DMS114 treated with DMSO at 0.1 percent for 48 hours (cell line): ENCODE data around the gene MRNIP.
"Not testable (repeated sequence)": the region's sequence is repeated elsewhere in the genome, so short reads cannot be mapped to it uniquely, and the experiment has no call there.

ENCODE experiments used
- DNase-seq: peaks from one replicate; lab custom pipeline; 2025; ENCODE audit not compliant: unreplicated experiment; lab: John Stamatoyannopoulos, UW

Gene MRNIP

DNA sequence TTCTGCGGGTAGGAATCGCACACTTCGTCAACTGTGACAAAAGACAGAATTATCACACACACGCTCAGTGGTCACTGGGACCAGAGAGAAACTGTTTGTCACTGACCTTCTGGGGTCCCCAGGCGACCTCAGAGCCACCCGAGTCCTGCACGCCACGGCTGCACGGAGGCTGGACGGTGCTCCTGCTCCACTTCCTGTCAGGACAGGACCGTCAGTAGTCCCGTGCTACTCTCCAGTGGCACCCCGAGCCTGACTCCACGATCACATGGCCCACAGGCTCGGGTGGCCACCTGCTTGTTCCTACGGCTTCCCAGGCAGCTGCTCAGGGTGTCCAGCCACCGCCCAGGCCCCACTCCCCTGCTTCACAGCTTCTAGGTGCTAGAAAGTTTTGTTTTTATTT lies 17.9 kb downstream of the MRNIP start:
- no peak for DNase-seq

DNA sequence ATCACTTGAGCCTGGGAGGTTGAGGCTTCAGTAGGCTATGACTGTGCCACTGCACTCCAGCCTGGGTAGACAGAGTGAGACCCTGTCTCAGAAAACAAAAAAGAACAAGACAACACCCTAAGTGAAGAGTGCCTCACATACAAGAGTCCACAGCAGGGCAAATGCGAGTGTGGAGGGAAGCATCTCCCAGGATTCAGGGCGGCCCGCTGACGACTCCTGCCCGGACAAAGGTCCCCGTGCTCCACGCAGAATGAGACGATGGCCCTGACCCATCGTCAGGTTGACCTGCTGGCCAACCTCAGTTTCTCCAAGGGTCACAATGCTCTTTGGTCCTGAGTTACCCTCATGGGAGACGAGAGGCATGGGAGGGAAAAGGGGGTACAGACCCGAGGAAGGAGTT lies 18.3 kb downstream of the MRNIP start:
- no peak for DNase-seq

DNA sequence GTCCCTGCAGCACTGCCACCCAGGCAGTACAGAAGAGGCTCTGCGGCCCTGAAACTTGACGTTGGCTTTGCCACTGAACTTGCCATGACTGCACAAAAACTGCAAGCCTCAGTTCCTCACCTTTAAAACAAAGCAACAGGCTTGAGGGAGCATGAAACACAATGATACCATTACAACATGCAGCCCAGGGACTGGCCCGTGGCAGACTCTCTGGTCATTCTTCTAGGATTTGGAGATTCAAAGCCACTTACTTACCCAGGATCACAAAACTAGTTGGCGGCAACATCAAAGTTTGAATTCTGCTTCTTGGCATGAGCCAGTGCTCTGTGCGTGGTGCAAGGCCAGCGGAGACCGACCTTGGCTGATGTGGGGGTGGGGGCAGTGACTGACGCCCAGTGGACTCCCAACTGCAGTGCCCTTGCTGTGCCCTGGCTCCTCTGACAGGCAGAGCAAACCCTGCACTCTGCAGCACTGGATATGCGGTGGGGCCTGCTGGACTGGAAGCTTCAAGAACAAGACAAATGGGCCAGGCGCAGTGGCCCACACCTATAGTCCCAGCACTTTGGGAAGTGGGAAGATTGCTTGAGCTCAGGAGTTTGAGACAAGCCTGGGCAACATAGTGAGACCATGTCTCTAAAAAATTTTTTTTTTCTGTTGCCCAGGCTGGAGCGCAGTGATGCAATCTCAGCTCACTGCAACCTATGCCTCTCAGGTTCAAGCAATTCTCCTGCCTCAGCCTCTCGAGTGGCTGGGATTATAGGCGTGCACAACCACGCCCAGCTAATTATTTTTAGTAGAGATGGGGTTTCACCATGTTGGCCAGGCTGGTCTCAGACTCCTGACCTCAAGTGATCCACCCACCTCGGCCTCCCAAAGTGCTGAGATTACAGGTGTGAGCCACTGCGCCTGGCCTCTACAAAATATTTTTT lies 19.0 kb downstream of the MRNIP start:
- no peak for DNase-seq

DNA sequence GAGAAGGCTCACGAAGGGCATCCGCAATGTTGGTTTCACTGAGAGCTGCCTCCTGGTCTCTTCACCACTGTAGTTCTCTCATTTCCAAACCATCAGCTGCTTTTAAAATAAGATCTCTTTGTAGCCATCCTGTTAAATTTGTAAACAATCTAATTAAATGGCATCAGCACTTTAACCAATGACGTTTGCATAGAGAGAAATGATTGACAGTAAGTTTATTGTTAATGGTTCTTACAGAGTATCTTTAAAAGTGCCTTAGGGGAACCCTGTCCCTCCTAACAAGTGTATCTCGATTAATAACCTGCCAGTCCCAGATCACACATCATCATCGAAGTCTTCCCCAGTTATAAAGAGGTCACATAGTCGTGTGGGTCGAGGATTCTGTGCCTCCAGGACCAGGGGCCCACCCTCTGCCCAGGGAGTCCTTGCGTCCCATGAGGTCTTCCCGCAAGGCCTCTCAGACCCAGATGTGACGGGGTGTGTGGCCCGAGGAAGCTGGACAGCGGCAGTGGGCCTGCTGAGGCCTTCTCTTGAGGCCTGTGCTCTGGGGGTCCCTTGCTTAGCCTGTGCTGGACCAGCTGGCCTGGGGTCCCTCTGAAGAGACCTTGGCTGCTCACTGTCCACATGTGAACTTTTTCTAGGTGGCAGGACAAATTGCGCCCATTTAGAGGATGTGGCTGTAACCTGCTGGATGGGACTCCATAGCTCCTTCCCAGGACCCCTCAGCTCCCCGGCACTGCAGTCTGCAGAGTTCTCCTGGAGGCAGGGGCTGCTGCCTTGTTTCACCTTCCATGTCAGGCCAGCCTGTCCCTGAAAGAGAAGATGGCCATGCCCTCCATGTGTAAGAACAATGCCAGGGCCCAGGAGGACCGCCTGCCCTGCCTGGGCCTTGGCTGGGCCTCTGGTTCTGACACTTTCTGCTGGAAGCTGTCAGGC lies 21.3 kb downstream of the MRNIP start:
- no peak for DNase-seq

DNA sequence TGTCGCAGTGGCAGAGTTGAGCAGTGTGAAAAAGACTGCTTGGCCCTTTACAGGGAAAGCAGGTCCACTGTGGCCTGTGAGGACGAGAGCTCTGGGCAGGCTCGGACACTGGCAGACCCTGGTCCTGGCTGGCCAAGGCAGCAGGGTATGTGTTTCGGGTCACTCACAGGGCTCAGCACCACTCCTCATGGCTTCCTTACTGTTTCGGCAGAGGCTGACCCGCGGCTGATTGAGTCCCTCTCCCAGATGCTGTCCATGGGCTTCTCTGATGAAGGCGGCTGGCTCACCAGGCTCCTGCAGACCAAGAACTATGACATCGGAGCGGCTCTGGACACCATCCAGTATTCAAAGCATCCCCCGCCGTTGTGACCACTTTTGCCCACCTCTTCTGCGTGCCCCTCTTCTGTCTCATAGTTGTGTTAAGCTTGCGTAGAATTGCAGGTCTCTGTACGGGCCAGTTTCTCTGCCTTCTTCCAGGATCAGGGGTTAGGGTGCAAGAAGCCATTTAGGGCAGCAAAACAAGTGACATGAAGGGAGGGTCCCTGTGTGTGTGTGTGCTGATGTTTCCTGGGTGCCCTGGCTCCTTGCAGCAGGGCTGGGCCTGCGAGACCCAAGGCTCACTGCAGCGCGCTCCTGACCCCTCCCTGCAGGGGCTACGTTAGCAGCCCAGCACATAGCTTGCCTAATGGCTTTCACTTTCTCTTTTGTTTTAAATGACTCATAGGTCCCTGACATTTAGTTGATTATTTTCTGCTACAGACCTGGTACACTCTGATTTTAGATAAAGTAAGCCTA lies 22.2 kb downstream of the MRNIP start:
- no peak for DNase-seq

DNA sequence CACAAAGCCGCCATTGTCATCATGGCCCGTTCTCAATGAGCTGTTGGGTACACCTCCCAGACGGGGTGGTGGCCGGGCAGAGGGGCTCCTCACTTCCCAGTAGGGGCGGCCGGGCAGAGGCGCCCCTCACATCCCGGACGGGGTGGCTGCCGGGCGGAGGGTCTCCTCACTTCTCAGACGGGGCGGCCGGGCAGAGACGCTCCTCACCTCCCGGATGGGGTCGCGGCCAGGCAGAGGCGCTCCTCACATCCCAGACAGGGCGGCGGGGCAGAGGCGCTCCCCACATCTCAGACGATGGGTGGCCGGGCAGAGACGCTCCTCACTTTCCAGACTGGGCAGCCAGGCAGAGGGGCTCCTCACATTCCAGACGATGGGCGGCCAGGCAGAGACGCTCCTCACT lies 23.7 kb downstream of the MRNIP start:
- not testable (repeated sequence) for DNase-seq

DNA sequence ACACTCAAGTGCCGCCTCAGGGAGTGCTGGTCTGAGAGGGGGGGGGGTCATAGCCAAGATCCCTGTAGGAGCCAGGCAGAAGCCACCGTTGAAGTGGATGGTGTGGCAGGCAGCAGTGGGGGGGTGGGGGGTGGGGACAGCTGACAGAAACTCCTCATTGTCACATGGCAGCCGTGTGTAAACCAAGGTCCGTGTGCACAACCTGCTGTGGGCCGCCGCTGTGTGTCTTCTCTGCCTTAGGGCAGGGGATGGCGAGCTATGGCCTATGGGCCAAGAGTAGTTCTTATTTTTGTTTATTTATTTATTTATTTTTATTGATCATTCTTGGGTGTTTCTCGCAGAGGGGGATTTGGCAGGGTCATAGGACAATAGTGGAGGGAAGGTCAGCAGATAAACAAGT lies 24.5 kb downstream of the MRNIP start:
- no peak for DNase-seq

DNA sequence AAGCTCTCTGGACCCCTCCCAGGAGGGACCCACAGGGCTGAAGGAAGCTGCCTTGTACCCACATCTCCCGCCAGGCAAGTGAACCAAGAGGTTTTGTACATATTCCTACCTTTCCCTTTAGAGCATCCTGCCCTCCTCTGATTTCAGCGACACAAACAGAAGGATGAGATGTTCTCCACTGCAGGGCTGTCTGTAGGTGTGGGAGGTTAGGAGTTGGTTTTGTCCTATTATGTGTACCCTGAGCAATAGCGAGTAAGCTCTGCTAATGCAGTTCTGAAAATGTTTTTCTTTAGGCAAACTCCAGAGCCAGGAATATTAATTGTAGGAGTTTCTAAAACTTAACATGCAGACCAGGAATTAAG lies 24.9 kb downstream of the MRNIP start:
- no peak for DNase-seq

DNA sequence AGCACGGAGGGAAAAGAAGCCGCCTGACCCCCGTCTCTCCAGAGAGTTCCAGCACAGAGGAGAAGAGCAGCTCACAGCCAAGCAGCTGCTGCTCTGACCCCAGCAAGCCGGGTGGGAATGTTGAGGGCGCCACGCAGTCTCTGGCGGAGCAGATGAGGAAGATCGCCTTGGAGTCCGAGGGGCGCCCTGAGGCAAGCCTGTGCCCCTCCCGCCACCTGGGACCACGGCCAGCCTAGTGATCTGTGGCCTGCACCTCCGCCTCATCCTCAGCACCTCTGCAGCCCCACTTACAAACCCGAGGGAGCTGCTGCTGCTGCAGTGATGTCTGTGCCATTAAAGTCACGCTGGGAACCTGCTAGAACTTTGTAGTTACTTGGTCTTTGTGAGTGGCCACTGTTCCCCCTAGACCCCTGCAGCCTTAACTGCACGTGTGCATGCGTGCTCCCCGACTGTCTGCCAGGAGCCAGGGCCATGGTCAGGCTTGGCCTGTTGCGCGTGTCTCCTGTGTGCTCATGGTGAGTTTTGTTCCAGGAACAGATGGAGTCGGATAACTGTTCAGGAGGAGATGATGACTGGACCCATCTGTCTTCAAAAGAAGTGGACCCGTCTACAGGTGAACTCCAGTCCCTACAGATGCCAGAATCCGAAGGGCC lies 25.4 kb downstream of the MRNIP start:
- no peak for DNase-seq

DNA sequence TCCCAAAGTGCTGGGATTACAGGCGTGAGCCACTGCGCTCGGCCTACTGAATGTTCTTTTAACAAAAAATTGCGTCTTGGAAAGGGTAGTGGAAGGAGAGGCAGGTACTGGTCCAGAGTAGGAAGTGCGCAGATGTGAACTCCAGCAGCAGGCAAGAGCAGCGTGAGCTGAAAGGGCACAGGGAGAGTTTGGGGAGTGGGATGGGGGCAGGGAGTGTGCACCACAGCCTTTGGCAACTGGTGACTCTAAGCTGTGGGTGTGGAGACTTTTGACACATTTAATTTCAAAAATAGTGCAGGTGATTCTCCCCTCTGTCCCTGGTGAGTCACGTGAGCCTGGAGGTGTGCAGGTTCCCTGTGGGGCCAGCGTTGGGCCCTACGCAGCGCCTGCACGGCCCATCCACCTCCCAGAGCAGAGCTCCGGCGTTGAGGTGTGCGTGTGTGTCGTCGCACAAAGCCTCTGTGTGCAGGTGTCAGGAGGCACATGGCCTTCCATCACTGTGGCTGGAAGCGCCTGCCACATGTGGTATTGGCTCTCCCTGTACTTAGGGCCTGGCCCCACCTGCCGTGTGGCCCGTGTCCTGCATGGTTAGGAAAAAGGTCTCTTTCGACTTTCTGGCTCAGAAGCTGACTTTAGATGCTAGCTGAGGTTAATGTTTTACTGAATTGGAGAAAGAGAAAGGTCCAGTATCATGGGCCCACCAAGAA lies 26.4 kb downstream of the MRNIP start:
- no peak for DNase-seq

DNA sequence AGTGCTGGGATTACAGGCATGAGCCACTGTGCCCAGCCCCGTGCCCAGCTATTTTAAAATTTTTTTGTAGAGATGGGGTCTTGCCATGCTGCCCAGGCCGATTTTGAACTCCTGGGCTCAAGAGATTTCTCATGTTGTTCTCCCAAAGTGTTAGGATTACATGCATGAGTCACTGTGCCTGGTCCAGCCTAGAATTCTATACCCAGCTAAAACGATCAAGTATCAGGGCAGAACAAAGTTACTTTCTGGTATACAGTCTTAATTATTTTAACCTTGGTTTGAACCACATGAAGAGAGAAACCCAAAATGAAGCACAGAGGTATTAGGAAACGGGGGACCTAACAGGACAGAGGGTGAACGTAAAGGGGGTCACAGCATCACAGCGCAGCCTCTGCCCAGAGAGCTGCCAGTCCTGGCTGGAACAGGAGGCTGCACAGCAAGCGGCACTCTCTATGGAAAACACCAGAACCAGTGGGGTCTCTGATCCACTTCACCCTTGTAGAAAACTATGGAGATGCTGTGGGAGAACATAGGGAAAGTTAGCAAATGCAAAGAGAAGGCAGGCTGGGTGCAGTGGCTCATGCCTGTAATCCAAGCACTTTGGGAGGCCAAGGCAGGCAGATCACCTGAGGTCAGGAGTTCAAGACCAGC lies 27.7 kb downstream of the MRNIP start:
- no peak for DNase-seq

DNA sequence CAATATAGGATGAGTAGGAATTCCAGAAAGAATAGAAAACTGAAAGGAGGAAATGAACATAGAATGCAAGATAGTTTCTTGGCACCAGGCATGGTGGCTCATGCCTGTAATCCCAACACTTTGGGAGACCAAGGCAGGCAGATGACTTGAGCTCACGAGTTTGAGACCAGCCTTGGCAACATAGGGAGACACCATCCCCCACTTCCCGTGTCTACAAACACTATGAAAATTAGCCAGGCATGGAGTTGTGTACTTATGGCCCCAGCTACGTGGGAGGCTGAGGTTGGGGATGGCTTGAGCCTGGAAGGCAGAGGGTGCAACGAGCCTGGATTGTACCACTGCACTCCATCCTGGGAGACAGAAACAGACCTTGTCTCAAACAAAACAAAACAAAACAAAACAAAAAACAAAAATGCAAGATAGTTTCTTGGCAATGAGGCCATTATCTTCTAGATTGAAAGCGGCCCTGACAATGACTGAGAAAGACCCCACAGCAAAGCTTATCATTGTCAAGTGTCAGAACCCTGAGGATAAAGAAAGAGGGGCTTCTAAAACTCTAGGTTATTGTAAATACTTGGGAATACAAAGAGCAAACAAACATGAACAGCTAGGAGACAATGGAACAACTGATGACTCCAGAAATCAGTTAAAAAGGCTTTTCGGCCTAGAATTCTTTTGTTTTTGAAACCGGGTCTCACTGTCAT lies 28.7 kb downstream of the MRNIP start:
- DNase-seq, result no peak

DNA sequence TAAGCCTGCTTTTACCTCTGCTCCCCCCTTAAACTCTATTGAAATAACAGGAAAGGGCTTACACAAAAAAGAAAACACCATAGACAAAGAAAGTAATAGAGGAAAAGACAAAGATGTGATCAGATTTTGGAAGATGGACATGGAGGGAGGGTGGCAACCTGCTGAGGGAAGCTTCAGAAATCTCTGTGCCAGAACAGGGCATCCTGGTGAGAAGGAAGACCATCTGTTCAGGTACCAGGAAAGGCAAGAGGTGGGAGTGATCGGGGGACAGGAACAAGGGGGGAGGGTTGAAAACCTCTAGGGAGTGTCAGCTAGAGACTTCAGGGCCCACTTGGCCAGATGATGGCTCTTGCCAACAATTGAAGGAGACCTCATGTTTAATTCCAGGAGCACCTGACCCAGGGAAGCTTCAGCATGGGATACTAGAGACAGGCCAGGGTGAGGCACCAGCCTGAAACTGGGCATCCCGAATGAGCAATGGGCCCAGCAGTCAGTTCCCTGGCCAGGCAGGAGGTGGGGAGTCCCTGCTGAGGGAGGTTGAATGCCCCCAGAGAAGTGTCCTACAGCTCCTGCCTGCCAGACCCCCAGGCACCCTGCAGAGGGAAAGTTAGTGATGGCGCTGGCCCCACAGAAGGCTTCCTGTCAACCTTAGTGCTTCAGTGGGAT lies 29.7 kb downstream of the MRNIP start:
- DNase-seq, result no peak

DNA sequence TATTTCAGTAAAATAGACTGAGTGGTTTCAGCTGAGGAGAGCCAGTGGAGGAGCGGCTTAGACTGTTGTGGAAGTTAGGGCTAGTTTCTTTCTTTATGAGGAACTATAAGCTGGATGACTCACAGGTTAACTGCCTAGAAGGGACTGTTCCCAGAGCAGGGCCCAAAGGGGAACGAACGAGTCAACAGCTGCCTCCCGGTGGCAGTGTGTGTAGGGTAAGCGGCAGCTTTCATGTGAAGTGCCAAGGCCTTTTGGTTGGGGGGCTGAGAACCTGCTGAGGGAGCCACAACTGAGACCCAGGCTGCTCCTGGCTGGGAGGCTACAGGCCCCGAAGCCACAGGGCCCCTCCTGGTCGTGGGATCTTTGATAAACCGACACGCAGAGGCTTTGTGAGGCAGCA lies 30.9 kb downstream of the MRNIP start:
- no peak for DNase-seq

DNA sequence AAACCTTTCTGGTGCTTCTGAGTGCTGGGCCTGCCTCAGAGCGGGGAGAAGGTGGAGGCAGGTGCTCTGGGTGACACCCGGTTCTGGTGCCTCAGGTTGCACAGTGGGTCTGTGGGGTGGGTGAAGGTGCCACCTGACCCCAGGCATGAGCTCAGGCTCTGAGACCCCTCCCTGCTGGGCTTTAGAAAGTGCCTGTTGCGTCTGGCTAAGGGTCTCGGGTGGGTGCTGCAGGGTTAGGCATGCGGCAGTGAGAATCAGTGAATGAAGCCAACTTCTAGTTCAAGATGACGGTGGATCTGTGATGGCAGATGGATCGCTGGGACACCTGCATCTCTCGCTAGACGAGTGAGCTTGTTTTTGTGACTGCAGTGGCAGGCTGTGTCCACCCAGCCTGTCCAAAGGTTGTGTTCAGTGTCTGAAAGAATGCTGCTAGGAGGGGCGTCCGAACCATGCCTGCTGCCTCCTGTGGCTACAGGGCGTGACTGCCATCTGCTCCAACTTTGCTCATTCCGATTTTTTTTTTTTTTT lies 32.9 kb downstream of the MRNIP start:
- DNase-seq, result no peak

DNA sequence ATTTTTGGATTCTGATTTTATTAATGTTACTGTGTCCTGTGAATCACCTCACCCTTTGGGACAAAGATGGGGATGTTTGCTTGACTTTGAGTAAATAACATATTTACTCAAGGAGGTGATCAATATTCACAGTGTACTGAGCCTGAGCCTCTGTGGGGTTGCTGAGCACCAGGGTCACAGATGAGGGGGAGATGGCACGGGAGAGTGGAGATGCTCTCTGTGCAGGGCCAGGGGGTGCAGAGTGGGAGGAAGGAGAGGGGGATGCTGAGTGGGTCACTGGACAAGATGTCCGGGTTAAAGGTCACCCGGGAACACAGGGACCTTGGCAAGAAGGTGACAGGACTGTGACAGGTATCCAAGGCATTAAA lies 33.9 kb downstream of the MRNIP start:
- no peak for DNase-seq

DNA sequence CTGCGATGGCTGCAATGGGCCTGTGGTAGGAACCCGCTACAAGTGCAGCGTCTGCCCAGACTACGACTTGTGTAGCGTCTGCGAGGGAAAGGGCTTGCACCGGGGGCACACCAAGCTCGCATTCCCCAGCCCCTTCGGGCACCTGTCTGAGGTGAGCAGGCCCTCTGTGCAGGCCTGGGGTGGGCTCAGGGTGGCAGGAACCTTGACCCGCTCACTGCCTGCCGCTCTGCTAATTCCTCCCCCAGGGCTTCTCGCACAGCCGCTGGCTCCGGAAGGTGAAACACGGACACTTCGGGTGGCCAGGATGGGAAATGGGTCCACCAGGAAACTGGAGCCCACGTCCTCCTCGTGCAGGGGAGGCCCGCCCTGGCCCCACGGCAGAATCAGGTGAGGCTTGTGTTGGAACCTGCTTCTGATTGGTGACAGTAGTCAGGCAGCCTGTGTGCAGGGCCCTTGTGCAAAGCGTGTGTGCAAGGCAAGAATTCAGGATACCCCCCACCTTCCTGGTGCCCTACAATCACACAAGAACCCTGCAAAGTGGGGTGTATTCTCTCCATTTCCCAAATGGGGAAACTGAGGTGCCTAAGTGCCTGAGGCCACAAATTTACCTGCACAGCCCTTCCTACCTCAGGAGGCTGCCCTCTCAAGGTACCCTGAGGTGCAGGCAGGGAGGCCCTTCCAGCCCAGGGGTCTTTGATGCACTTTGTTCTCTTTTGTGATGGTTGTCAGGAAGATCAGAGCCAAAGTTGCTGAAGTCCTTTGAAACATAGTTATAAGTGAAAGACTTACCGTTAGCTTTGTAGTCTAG lies 34.5 kb downstream of the MRNIP start:
- no peak for DNase-seq
